Stomach (tissue), 4 donors: ENCODE results near the gene GABRB3.

ENCODE experiments used
- CTCF ChIP-seq, 7 experiments: fragments of 450-650 bp in 4 of 7; fragments of 200-600 bp in 3 of 7; sonication (generic) in 3 of 7; IDR thresholded peaks; one replicate each; pipeline ENCODE4 v1.5.1; 2016 to 2019; ENCODE audit warnings: antibody characterized with exemption in 7 of 7, control low read depth in 2 of 7, mild to moderate bottlenecking in 1 of 7
- EP300 ChIP-seq: sonication (generic); formaldehyde crosslinking; IDR thresholded peaks from one replicate; pipeline ENCODE4 v1.6.1; 2017; ENCODE audit warnings: antibody characterized with exemption
- POLR2A ChIP-seq, 4 donors: fragments of 450-650 bp; IDR thresholded peaks; one replicate each; pipeline ENCODE4 v1.6.1; 2016; ENCODE audit warnings: antibody characterized with exemption in 4 of 4, control low read depth in 2 of 4, mild to moderate bottlenecking in 1 of 4, moderate library complexity in 1 of 4
- POLR2AphosphoS5 ChIP-seq, 3 donors: sonication (generic); formaldehyde crosslinking; IDR thresholded peaks; one replicate each; pipeline ENCODE4 v1.6.1; 2016; ENCODE audit warnings: antibody characterized with exemption in 3 of 3

DNA sequence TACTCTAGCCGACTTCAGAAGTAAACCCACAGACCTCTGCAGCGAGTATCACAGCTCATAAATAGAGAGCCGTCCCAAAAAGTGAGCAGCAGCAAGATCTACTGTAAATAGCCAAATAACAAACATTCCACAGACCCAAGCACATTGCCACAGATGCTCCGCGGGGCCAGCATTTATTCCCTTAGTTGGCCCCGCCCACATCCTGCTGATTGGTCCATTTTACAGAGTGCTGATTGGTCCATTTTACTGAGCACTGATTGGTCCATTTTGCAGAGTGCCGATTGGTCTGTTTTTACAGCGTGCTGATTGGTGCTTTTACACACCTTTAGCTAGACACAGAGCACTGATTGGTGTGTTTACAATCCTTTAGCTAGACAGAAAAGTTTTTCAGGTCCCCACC is 17.3 kb upstream of the GABRB3 start:
- TF ChIP-seq CTCF (IDR thresholded peaks at IDR 0.05) (no peak), POLR2A (IDR thresholded peaks at IDR 0.05) (no peak), POLR2AphosphoS5 (IDR thresholded peaks at IDR 0.05) (no peak), EP300 (no peak)
